GM18498 (cell line): ENCODE results near the gene FEZF1.

ENCODE experiments used
- ATAC-seq: cut with Tn5 transposase; IDR thresholded peaks from one replicate; pipeline ENCODE4 v1.9.1; 2021; ENCODE audit warnings: mild to moderate bottlenecking, moderate library complexity; ENCODE audit not compliant: unreplicated experiment

FEZF1 gene

GRCh38 chr7:122269241-122269640 is 35.3 kb downstream of the FEZF1 start:
- ATAC-seq, result no peak

GRCh38 chr7:122268101-122268500 is 36.4 kb downstream of the FEZF1 start:
- ATAC-seq, result no peak

GRCh38 chr7:122262246-122262645 is 42.3 kb downstream of the FEZF1 start:
- ATAC-seq, result no peak

GRCh38 chr7:122261442-122261841 is 43.1 kb downstream of the FEZF1 start:
- ATAC-seq, result no peak

- ATAC-seq, result no peak
Observed at GRCh38 chr7:122261016-122261415, 43.5 kb downstream of the FEZF1 start.

GRCh38 chr7:122260336-122260735 is 44.2 kb downstream of the FEZF1 start:
- no peak for ATAC-seq

GRCh38 chr7:122258971-122259370 is 45.6 kb downstream of the FEZF1 start:
- ATAC-seq, result no peak

GRCh38 chr7:122257056-122257455 is 47.5 kb downstream of the FEZF1 start:
- ATAC-seq, result no peak

- no peak for ATAC-seq
Observed at GRCh38 chr7:122256046-122256445, 48.5 kb downstream of the FEZF1 start.

GRCh38 chr7:122255454-122255853 is 49.1 kb downstream of the FEZF1 start:
- no peak for ATAC-seq
